ENCODE data around the gene SFRP2.

The SFRP2 gene

GRCh38 chr4:153750197-153750817, 38.6 kb downstream of the SFRP2 start:
- H3K4me3 ChIP-seq (ENCODE audit: low read depth, low read length) = no peak overlapping the region
- DNase-seq (ENCODE audit: low read depth) = peak; percentile 91
- TF ChIP-seq CTCF (conservative IDR thresholded peaks at IDR 0.05; ENCODE audit: low read depth, low read length) = peak; percentile 89

- H3K4me3 ChIP-seq (ENCODE audit: low read depth, low read length) = no peak overlapping the region
- DNase-seq (ENCODE audit: low read depth) = peak; percentile 85
- no peak for TF ChIP-seq CTCF (conservative IDR thresholded peaks at IDR 0.05; ENCODE audit: low read depth, low read length)
Measured at GRCh38 chr4:153748378-153748777, 40.5 kb downstream of the SFRP2 start.

GRCh38 chr4:153747406-153747955, 41.4 kb downstream of the SFRP2 start:
- H3K4me3 ChIP-seq (ENCODE audit: low read depth, low read length) = no peak overlapping the region
- no peak for DNase-seq (ENCODE audit: low read depth)
- no peak for TF ChIP-seq CTCF (conservative IDR thresholded peaks at IDR 0.05; ENCODE audit: low read depth, low read length)

DNA sequence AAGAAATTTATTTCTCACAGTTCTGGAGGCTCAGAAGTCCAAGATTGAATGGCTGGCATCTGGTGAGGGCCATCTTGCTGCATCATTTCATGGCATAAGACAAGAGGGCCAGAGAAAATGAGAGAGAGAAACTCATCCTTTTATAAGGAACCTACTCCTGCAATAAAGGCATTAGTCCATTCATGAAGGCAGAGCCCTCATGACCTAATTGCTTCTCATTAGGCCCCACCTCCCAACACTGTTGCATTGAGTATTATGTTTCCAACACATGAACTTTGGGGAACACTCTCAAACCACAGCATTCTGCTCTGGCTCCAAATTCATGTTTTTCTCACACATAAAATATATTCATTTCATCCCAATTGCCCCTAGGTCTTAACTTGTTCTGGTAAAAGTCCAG, 43.2 kb downstream of the SFRP2 start:
- no peak for TF ChIP-seq CTCF (conservative IDR thresholded peaks at IDR 0.05; ENCODE audit: low read depth, low read length)
- DNase-seq (ENCODE audit: low read depth) = no peak
- no peak overlapping the region for H3K4me3 ChIP-seq (ENCODE audit: low read depth, low read length)

DNA sequence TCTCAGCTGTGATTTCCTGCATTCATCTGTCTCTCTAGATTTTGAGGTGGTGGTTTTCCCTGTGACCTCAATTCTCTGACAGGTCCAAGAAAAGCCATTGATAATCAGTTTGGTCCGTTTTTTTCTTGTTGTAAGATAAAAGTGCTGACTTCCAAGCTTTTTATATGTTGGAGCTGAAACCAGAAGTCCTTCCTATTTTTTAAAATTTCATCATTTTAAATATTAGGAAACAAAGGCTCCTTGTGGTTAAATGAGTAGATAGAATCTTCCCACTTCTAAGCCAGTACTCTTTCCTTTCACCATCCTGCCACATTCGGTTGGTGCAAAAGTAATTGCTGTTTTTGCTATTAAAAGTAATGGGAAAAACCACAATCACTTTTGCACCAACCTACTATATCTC, 47.3 kb downstream of the SFRP2 start:
- TF ChIP-seq CTCF (conservative IDR thresholded peaks at IDR 0.05; ENCODE audit: low read depth, low read length) = no peak
- H3K4me3 ChIP-seq (ENCODE audit: low read depth, low read length) = no peak overlapping the region
- DNase-seq (ENCODE audit: low read depth) = no peak

GRCh38 chr4:153735906-153736461, 52.9 kb downstream of the SFRP2 start:
- no peak for TF ChIP-seq CTCF (conservative IDR thresholded peaks at IDR 0.05; ENCODE audit: low read depth, low read length)
- DNase-seq (ENCODE audit: low read depth) = peak; percentile 31
- H3K4me3 ChIP-seq (ENCODE audit: low read depth, low read length) = no peak overlapping the region

All from choroid plexus epithelial cell (primary cell).